ENCODE results near the gene SLC23A3. TPM values are rescaled to one million over a fixed set of nuclear protein-coding genes. Genes with fewer than 3 reads are reported as not detected.
A peak's percentile ranks its signal among the peaks of the same experiment; 100 is the strongest.

The SLC23A3 gene
- total and polyA plus RNA-seq, 9 of the 15 experiments (the other 6 are each of a cell fraction or from before 2014, with no cell fraction given) = 0.06 to 0.64 (median 0.16) TPM

DNA sequence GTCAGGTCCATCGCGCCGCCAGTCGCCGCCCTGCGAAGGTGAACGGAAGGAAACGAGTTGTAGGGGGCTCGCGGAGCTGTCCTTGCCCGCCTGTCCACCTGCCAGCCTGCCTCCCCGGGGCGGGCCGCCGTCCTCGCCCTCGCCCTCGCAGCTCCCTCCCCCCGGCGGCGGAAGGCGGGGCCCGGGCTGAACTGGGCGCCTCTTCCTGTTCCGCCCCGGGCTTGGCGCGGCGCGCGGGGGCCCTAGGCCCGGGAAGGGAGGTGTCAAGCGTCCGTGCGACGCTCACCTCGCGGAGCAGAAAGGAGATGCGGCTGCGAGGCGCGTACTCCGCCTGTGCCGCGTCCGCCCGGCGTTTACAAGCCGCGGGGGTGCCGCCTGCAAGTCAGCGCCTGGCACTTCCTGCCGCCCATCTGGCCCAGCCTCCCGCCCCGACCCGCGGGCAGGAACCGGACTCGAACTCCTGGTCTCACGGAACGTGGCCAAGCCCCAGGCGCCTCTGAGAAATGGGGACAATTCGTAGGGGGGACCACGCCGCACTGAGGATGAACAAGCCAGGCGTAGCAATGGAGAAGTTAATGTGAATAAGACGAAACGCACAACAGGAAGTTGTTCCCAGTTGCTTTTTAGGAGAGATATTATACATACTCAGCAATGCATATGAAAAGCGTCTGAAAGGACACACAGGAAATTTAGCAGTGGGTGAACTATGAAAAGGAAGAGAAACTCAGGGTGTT, 7.2 kb upstream of the SLC23A3 start, which contains the start of gene CNPPD1 (continued):
- TF ChIP-seq PRDM10 (IDR thresholded peaks at IDR 0.05; ENCODE audit: partially characterized antibody) = peak; percentile 4
- peak; percentile 29; the same call in 1 of the 2 replicates for TF ChIP-seq BRD4 (IDR thresholded peaks at IDR 0.05)
- TF ChIP-seq ZNF408 (CRISPR knock-in tag; IDR thresholded peaks at IDR 0.05; ENCODE audit: low read depth) = no peak
- TF ChIP-seq, protein P1, sequence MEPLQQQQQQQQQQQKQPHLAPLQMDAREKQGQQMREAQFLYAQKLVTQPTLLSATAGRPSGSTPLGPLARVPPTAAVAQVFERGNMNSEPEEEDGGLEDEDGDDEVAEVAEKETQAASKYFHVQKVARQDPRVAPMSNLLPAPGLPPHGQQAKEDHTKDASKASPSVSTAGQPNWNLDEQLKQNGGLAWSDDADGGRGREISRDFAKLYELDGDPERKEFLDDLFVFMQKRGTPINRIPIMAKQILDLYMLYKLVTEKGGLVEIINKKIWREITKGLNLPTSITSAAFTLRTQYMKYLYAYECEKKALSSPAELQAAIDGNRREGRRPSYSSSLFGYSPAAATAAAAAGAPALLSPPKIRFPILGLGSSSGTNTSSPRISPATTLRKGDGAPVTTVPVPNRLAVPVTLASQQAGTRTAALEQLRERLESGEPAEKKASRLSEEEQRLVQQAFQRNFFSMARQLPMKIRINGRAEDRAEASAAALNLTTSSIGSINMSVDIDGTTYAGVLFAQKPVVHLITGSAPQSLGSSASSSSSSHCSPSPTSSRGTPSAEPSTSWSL (CRISPR knock-in tag; IDR thresholded peaks at IDR 0.05; ENCODE audit: borderline replicate concordance) = no peak
- peak; percentile 98 for TF ChIP-seq L3MBTL2 (IDR thresholded peaks at IDR 0.05)
- TF ChIP-seq ZNF668 (CRISPR knock-in tag; IDR thresholded peaks at IDR 0.05) = no peak
- no peak for TF ChIP-seq ZNF707 (CRISPR knock-in tag; conservative IDR thresholded peaks at IDR 0.05)
- TF ChIP-seq, protein P2, sequence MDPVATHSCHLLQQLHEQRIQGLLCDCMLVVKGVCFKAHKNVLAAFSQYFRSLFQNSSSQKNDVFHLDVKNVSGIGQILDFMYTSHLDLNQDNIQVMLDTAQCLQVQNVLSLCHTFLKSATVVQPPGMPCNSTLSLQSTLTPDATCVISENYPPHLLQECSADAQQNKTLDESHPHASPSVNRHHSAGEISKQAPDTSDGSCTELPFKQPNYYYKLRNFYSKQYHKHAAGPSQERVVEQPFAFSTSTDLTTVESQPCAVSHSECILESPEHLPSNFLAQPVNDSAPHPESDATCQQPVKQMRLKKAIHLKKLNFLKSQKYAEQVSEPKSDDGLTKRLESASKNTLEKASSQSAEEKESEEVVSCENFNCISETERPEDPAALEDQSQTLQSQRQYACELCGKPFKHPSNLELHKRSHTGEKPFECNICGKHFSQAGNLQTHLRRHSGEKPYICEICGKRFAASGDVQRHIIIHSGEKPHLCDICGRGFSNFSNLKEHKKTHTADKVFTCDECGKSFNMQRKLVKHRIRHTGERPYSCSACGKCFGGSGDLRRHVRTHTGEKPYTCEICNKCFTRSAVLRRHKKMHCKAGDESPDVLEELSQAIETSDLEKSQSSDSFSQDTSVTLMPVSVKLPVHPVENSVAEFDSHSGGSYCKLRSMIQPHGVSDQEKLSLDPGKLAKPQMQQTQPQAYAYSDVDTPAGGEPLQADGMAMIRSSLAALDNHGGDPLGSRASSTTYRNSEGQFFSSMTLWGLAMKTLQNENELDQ (CRISPR knock-in tag; IDR thresholded peaks at IDR 0.05; ENCODE audit: borderline replicate concordance) = no peak
- TF ChIP-seq REST (IDR thresholded peaks at IDR 0.05; ENCODE audit: borderline replicate concordance) = no peak; the same call in 1 of the 2 replicates
- TF ChIP-seq REST (CRISPR knock-in tag; IDR thresholded peaks at IDR 0.05; ENCODE audit: low read depth) = 0 out of 2 replicates have a peak, but pooled peaks have one; percentile 48
